SH-SY5Y (cell line): ENCODE measurements around the gene TAAR9.

ENCODE experiments used
- GATA2 ChIP-seq: IDR thresholded peaks from 2 replicates; pipeline ENCODE4 v1.6.1; 2011; ENCODE audit warnings: mild to moderate bottlenecking, low read depth, low read length
- GATA3 ChIP-seq: IDR thresholded peaks from 2 replicates; pipeline ENCODE4 v1.6.1; 2011; ENCODE audit warnings: low read depth, mild to moderate bottlenecking, low read length, moderate library complexity

TAAR9 gene

GRCh38 chr6:132548746-132549463, 10.8 kb downstream of the TAAR9 start:
- no peak for TF ChIP-seq GATA3
- no peak for TF ChIP-seq GATA2

DNA sequence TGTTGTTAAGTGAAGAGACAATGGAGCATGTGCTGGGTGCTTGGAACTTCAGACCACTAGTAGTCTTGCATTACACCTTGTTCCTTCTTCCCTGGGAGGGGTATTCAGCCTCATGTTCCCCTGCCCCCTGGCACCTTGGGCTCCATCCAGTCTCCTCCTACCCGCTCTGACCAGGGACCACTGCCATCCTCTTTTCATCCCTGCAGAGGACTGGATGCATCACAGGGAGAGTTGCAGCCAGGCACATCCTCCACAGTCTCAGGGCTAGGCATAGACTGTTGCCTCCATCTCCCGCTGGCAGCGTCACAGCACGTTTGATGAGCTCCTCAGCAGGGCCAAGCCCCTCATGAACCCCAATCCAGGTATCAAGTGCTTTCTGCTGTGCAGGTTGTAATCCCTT, 13.1 kb downstream of the TAAR9 start:
- TF ChIP-seq GATA3 (no peak), GATA2 (no peak)

- TF ChIP-seq GATA2 (no peak), GATA3 (no peak)
These were observed 14.3 kb downstream of the TAAR9 start, which contains the start of gene TAAR8 for GRCh38 chr6:132552372-132552771. Gene TAAR8, plus strand, starts transcription at chr6:132552672. Its CDS starts 21 bp downstream, at chr6:132552693.

GRCh38 chr6:132566404-132566803, 28.3 kb downstream of the TAAR9 start:
- TF ChIP-seq GATA3 (no peak), GATA2 (no peak)

DNA sequence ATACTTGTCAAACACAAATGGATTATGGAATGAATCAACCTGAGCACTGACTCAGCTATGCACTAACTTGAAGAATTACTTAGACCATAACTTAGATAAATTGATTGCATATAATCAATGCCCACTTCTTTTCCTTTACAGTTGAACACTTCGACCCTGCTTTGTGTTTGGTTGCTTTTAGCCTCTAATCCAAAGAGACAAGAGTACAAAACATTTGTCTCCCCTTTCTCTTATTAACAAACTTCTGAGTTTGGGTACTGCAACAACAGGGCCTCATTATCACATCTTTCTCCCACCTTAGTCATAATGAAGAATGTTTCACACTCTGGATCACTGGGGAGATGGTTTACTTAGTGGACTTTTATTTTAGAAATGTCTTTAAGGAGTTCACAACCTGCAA, 29.5 kb downstream of the TAAR9 start:
- TF ChIP-seq GATA3, result no peak
- no peak for TF ChIP-seq GATA2

DNA sequence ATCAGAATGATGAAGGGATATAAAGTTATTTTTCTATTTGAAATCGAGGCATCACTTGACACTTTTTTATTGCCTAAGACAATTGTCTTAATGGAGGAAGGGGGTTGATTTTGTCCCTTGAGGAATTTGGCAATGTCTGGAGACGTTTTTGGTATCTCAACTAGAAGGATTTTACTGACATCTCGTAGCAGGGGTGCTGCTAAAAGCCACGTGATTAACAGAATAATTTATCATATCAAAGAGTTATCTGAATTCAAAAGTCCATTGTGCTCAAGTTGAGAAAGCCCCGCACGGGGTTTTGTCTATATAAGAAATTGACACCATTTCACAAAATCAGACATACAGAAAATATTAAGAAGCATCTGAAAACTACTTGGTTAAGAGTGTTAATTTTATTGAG, 30.5 kb downstream of the TAAR9 start:
- TF ChIP-seq GATA2, result no peak
- no peak for TF ChIP-seq GATA3

GRCh38 chr6:132569170-132569569, 31.1 kb downstream of the TAAR9 start:
- no peak for TF ChIP-seq GATA3
- TF ChIP-seq GATA2, result no peak

- TF ChIP-seq GATA2 (no peak), GATA3 (no peak)
These were observed 32.2 kb downstream of the TAAR9 start, which contains the start of gene TAAR6 for GRCh38 chr6:132570221-132570777. Gene TAAR6, plus strand, starts transcription at chr6:132570322. Its CDS starts 0 bp downstream, at chr6:132570322.

DNA sequence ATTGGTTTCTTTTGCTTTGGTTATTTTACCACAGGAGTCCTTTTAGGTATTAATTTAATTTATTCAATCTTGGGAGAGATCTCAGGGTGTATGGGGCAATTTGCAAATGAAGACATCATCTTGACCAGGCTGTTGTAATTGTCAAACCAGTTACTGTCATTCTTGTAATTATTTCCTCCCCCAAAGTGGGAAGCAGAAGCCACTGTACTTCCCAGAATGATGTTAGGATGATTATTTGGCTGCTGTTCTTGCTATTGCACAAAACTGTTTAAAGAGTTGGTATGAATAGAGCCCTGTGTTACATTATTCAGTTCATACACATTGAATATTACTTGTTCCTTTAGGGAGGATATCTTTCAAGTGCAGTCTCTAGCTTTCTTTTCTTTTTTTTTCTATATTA, 33.7 kb downstream of the TAAR9 start:
- TF ChIP-seq GATA3 (no peak), GATA2 (no peak)

- TF ChIP-seq GATA3 (no peak), GATA2 (no peak)
These were observed 46.6 kb downstream of the TAAR9 start for GRCh38 chr6:132584698-132585097.

DNA sequence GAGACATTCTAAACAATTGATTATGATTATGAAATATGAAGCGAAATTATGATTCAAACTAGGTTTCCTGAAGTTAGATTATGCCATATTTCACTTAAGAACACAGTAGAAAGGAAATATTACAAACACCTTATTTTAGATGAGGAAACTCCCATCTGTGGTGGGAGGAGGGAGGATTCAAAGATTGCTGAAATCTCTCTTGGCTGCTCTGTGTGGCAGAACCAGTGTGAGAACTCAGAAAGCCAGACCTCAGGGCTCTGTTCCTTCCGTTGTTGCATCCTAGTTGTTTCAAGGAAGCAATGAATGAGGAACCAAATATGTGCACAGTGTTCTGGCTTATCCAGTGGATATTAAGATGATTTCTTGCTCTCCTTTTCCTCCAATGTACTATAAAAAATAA, 49.3 kb downstream of the TAAR9 start:
- TF ChIP-seq GATA3, result no peak
- no peak for TF ChIP-seq GATA2
